ENCODE measurements around the gene CELA3A.
"Not testable (repeated sequence)": the region's sequence is repeated elsewhere in the genome, so short reads cannot be mapped to it uniquely, and the experiment has no call there.

Gene CELA3A

DNA sequence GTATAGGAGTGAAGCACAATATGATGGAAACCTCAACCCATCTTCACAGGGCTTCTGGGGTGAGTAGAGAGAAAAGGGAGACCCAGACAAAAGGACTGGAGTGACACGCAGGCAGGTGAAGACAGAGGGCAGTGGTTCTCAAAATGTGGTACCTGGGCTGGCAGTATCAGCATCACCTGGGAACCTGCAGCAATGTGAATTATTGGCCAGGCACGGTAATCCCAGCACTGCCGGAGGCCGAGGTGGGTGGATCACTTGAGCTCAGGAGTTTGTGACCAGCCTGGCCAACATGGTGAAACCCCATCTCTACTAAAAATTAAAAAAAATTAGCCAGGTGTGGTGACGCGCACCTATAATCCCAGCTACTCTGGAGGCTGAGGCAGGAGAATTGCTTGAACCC, 19.3 kb upstream of the CELA3A start:
- not testable (repeated sequence) for DNase-seq

DNA sequence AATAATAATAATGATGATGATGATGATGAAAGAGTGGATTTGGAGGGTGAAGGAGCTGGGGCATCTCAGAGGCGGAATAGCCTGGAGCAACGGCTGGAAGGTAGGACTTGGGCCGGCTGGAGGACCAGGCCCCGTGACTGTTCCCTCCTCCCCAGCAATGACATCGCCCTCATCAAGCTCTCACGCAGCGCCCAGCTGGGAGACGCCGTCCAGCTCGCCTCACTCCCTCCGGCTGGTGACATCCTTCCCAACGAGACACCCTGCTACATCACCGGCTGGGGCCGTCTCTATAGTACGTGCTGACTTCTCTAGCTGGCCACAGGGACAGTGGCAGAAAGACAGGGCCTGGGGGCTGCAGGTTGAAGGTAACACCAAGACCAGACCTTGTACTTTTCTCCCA, 17.9 kb upstream of the CELA3A start:
- not testable (repeated sequence) for DNase-seq

DNA sequence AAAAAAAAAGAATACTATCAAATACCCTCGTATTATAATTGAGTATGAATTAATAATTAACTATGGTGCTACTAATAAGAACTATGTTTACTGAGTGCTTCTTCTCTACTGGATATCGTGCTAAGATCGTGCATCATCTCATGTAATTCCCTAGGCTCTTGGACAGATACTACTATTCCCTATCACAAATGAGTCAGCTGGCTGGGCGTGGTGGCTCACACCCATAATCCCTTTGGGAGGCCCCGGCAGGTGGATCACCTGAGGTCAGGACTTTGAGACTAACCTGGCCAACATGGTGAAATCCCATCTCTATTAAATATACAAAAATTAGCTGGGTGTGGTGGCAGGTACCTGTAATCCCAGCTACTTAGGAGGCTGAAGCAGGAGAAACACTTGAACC, 15.6 kb upstream of the CELA3A start:
- not testable (repeated sequence) for DNase-seq

DNA sequence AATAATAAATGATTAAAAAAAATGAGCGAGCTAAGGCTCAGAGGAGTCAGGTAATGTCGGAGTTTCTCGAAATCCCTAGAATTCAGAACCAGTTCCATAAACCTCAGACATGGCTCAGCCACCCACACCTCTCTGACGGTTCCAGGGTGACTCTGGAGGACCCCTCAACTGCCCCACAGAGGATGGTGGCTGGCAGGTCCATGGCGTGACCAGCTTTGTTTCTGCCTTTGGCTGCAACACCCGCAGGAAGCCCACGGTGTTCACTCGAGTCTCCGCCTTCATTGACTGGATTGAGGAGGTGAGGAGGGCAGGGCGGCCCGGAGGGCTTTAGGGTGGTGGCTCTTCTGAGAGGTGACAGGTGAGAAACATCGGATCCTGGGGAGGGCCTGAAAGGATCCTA, 15.1 kb upstream of the CELA3A start:
- DNase-seq = not testable (repeated sequence)

DNA sequence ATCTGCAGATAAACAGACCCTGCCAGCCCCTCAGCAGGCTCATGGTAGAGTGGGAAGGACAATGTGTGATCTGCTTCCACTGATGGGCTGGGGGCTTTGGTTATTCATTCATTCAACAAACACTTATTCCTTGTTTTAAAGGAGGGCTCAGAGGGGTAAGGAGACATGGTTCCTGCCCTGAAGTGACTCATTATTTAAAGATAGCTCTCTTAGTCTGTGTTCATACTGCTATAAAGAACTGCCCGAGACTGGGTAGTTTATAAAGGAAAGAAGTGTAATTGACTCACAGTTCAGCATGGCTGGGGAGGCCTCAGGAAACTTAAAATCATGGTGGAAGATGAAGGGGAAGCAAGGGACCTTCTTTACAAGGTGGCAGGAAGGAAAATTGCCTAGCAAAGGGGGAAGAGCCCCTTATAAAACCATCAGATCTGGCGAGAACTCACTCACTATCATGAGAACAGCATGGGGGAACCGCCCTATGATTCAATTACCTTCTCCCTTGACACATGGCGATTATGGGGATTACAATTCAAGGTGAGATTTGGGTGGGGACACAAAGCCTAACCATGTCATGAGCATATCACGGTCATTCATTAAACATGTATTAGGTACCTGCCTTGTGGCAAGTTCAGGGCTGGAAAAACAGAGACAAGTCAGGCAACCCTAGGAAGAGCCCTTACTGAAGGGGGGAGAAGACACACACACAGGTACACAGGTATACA, 11.6 kb upstream of the CELA3A start:
- not testable (repeated sequence) for DNase-seq

DNA sequence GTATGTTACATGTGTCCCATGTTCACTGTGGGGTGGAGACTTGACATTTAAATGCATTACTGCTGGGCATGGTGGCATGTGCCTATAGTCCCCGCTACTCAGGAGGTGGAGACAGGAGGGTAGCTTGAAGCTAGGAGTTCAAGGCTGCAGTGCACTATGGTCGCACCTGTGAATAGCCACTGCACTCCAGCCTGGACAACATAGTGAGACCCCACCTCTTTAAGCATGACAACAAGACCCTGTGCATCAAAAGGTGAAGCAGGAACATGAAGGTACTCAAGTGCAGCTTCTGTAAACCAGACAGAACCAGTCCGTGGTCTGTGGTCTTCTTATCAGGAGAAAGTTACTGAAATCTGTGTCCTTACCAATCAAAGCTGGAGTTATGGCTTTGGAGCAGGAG, 9.3 kb upstream of the CELA3A start:
- DNase-seq = not testable (repeated sequence)

DNA sequence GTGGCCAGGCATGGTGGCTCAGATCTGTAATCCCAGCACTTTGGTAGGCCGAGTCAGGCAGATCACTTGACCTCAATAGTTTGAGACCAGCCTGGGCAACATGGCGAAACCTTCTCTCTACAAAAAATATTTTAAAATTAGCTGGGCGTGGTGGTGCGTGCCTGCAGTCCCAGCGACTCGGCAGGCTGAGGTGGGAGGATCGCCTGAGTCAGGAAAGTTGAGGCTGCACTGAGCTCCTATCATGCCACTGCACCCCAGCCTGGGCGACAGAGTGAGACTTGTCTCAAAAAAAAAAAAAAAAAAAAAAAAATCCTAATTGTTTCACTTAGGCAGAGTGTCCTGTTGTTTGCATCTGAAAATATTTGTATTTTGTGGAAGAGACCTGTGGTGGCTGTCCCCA, 6.7 kb upstream of the CELA3A start:
- not testable (repeated sequence) for DNase-seq

DNA sequence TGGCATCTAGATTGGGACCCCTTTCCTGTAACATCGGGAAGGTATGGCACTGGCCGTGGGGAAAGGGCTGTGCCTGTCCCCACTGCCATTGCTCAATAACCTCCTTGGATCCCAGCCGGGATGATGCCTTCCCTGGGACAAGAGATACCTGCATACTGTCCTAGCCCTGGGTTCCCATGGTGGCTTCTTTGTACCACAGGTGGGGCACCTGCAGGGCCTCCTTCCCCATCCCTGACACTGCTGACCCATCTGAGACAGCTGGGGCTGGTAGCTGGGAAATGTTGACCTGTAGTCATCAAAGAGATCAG, 4.8 kb upstream of the CELA3A start:
- DNase-seq = not testable (repeated sequence)

DNA sequence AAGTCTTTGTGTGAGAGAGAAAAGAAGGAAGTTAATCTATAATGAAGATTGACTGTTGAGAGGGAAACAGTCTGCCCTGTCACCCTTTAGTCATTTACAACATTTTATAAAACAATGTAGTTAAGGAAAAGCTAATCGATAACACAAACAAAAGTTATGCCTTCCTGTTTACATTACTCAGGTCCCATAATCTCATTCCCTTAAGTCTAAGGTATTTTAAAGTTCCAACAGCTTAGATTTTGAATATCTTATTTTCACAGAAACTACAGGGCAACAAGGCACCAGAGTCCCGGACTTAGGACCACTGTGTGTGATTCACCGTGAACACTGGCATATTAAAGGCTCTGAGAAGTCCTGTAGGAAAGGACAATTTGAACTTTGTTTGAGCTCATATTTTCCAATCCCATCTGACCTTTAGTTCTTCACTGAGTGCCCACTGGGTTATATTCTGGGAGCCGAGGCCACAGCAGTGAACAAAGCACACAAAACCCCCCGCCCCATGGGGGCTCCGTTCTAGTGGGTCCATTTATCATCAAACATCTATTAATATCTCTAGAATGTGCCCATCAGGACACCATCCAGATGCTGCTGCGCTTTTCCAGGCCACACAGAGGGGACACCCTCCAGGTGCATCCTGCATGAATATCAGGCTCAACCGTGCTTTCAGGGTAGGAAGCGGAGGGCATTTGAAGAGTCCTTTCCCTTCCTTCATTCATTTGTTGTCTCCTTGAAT, 3.4 kb upstream of the CELA3A start:
- DNase-seq = not testable (repeated sequence)

DNA sequence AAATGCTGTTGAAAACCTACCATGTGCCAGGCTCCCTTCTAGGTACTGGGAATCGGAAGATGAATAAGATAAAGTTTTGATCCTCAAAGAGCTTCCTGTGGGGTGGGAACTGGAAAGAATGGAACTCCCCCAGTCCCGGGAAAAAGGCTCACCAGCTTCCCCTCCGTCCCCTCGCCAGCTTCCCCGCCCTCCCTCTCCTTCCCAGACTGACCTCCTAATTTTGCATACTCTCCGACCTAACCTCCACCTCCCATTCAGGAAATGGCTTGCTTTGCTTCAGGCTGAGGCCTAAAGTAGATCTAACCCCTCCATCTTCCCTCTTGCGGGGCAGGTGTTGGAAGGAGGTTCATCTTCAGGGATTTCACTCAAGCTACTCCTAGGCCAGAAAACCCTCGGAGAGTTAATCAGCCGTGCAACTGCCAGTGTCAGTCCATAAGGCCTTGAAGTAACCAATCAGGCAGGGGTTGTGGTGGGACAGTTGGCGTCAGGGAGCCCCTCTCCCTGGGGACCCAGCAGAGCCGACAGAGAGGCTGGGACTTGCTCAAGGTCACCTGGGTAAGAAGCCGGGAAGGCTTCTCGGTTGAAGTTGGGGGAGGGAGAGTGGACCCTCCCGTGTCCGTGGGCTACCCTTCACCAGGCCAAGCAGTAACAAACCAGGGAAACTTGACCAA, 2.7 kb upstream of the CELA3A start:
- DNase-seq = not testable (repeated sequence)

DNA sequence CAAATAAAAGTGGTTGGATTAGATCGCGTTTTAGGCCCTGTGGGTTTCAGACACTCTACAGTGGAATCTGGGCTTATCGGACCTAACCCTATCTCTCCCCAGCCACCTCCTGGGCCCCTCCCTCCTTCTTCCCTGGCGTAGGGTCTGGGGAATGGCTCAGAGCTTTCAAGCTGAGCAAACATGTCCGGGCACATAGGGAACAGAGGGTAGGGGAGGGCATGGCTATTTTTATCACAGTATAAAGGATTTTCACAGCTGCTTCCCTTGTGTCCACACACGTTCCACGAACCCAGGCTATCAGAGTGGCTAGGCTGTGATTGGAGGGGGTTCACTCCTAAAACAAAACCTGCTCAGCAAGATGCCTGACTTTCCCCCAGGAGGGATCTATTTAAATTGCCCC, 1.8 kb upstream of the CELA3A start:
- DNase-seq = not testable (repeated sequence)

DNA sequence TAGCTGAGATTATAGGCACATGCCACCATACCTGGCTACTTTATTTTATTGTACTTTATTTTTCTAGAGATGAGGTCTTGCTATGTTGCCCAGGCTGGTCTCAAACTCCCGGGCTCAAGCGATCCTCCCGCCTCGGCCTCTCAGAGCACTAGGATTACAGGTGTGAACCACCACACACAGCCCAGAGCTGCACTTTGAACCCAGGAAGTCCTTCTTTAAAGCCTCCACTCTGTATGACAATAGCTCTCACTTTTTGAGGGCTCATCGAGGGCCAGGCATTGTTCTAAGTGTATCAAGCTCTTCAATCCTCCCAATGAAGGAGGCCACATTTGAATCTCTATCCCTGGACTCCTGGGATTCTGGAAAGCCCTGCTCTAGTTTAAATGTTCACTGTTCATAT, 1.0 kb downstream of the CELA3A start:
- DNase-seq = not testable (repeated sequence)

DNA sequence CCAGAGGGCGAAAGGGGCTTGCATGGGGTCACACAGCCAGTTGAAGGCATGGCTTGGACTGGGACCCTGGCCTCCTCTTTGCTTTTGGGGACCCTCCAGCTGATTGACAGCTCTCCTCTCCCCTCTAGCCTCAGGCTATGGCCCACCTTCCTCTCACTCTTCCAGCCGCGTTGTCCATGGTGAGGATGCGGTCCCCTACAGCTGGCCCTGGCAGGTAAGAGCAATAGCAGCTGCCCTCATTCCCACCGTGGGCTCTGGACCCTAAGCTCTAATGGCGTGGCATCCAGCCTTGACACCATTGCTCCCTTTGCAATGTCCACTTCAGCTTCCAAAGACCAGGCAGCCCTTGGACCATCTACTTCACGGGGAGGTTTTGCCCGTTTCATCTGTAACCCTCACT, 1.4 kb downstream of the CELA3A start:
- not testable (repeated sequence) for DNase-seq

DNA sequence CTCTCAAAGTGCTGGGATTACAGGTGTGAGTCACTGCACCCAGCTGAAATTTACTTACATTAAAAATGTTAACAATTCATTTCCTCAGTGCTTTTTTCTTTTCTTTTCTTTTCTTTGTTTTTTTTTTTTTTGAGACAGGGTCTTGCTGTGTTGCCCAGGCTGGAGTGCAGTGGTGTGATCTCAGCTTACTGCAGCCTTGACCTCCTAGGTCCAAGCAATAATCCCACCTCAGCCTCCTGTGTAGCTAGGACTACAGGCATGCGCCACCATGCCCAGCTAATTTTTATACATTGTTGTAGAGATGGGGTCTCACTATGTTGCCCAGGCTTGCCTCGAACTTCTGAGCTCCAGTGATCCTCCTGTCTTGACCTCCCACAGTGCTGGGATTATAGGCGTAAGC, 2.5 kb downstream of the CELA3A start:
- not testable (repeated sequence) for DNase-seq

DNA sequence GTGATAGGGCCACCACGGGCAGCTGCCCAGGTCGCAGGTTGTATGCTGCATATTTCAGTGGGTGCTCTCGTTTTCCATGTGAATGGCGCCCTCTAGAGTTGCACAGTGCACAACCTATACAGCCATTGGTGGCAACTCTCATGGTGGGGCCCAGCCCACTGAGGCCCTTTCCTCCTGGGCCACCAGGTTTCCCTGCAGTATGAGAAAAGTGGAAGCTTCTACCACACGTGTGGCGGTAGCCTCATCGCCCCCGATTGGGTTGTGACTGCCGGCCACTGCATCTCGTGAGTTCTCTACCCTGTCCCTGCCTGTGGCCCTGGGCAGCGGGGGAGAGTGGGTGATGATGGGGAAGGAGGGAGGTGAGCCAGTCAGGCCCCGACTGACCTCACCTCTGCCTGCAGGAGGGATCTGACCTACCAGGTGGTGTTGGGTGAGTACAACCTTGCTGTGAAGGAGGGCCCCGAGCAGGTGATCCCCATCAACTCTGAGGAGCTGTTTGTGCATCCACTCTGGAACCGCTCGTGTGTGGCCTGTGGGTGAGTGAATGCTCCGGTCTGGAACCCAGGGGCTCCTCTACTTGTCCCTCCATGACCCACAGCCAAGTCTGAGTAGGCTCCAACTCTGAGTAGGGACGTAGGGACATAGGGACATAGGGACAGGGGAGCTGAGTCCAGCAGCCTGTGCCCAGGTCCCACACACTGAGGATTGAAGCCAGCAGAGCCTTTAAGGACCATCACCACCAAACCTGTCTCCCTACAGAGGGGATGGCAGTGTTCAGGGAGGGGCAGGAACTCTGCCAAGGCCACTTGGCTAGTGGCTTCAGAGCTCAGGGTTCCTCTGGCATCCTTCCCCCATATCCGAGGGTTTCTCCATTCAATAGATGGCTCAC, 4.0 kb downstream of the CELA3A start:
- DNase-seq = peak; percentile 68

DNA sequence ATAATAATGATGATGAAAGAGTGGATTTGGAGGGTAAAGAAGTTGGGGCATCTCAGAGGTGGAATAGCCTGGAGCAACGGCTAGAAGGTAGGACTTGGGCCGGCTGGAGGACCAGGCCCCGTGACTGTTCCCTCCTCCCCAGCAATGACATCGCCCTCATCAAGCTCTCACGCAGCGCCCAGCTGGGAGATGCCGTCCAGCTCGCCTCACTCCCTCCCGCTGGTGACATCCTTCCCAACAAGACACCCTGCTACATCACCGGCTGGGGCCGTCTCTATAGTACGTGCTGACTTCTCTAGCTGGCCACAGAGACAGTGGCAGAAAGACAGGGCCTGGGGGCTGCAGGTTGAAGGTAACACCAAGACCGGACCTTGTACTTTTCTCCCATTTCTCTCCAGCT, 5.3 kb downstream of the CELA3A start:
- not testable (repeated sequence) for DNase-seq

DNA sequence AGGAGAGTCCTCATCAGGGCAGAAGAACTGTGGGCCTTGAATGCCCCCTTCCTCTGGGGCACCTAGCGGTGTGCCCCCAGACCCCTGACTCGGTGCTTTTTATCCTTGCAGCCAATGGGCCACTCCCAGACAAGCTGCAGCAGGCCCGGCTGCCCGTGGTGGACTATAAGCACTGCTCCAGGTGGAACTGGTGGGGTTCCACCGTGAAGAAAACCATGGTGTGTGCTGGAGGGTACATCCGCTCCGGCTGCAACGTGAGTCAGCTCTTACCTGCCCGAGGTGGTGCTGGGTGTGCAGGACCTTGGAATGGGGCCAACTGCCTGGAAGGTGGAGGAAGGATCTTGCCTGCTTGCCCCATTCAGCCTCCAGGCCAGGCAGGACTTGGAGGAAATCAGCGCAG, 5.8 kb downstream of the CELA3A start:
- not testable (repeated sequence) for DNase-seq

DNA sequence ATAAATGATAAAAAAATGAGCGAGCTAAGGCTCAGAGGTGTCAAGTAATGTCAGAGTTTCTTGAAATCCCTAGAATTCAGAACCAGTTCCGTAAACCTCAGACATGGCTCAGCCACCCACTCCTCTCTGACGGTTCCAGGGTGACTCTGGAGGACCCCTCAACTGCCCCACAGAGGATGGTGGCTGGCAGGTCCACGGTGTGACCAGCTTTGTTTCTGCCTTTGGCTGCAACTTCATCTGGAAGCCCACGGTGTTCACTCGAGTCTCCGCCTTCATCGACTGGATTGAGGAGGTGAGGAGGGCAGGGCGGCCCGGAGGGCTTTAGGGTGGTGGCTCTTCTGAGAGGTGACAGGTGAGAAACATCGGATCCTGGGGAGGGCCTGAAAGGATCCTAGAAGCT, 8.1 kb downstream of the CELA3A start:
- DNase-seq = not testable (repeated sequence)

DNA sequence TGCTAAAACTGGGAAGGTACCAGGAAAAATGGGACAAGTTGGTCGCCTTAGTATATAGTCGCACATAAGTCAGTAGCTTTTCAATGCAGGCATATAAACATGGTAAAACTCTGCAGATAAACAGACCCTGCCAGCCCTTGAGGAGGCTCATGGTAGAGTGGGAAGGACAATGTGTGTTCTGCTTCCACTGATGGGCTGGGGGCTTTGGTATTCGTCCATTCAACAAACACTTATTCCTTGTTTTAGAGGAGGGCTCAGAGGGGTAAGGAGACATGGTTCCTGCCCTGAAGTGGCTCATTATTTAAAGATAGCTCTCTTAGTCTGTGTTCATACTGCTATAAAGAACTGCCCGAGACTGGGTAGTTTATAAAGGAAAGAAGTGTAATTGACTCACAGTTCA, 11.3 kb downstream of the CELA3A start:
- not testable (repeated sequence) for DNase-seq

DNA sequence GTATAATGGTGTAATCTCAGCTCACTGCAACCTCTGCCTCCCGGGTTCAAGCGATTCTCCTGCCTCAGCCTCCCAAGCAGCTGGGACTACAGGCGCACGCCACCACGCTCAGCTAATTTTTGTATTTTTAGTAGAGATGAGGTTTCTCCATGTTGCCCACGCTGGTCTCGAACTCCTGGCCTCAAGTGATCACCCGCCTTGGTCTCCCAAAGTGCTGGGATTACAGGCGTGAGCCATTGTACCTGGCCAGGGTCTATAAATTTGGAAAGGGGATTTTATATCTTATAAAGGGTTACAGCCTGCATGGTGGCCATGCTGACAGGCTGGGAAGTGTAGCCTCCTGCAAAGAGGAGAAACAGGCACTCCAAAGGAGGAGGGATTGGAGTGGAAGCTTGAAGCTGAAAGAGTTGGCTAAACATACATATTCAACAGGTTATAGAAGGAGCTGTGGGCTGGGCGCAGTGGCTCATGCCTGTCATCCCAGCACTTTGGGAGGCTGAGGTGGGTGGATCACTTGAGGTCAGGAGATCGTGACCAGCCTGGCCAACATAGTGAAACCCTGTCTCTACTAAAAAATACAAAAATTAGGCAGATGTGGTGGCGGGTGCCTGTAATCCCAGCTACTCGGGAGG, 13.2 kb downstream of the CELA3A start:
- DNase-seq = not testable (repeated sequence)

DNA sequence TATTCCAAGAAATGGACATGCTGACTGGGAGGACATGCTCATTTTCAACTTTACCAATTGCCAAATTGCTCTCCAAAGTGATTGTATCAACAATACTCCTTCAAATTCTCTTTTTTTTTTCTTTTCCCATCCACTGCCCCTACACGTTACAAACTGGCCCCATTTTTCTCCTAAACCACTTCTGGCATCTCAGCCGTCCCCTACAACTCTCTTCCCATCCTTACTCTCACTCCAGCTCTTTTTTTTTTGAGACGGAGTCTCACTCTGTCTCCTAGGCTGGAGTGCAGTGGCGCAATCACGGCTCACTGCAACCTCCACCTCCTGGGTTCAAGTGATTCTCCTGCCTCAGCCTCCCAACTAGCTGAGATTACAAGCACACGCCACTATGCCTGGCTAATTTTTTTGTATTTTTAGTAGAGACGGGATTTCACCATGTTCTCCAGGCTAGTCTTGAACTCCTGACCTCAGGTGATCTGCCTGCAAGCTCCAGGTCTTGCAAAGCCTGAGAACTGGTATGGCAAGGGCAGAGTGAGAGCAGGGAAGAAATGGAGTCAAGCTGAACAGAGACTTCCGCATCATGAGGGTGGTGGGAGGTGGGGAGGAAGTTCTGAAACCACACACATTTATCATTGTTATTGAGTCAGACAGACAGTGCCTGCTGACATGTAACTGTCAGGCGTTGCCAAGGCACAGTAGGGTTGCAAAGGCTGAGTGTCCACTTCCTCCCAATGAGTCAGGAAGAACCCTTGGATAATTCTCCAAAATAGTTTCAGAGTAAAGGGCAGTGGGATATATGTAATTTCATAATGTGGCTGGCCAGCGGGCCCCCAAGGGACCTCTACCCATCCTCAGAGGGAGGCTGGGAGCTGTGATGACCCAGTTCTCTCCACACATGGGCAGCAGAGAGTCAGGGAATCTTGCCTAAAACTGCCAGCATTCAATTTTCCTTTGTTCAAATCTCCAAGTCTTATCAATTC, 17.4 kb downstream of the CELA3A start:
- DNase-seq = peak; percentile 78

All from activated CD4-positive, alpha-beta T cell treated with anti-CD3 and anti-CD28 coated beads for 48 hours (primary cell).